ENCODE results near the gene MYBPC2.

Gene MYBPC2

GRCh38 chr19:50482271-50482855 is 49.7 kb downstream of the MYBPC2 start:
- DNase-seq: no peak

GRCh38 chr19:50482916-50483315 is 50.2 kb downstream of the MYBPC2 start:
- no peak for DNase-seq

GRCh38 chr19:50485284-50485955 is 52.7 kb downstream of the MYBPC2 start:
- DNase-seq: no peak

GRCh38 chr19:50486823-50487515 is 54.3 kb downstream of the MYBPC2 start:
- DNase-seq: peak; percentile 91

- DNase-seq: no peak
Measured at GRCh38 chr19:50488389-50489194, 55.9 kb downstream of the MYBPC2 start.

- no peak for DNase-seq
Measured at GRCh38 chr19:50489461-50490011, 56.8 kb downstream of the MYBPC2 start.

- DNase-seq: no peak
Measured at GRCh38 chr19:50490411-50490811, 57.7 kb downstream of the MYBPC2 start.

- DNase-seq: no peak
Measured at GRCh38 chr19:50490991-50491472, 58.3 kb downstream of the MYBPC2 start.

GRCh38 chr19:50492303-50493052 is 59.8 kb downstream of the MYBPC2 start:
- DNase-seq: peak; percentile 60

- no peak for DNase-seq
Measured at GRCh38 chr19:50493171-50493570, 60.5 kb downstream of the MYBPC2 start.

- DNase-seq: no peak
Measured at GRCh38 chr19:50494186-50495019, 61.7 kb downstream of the MYBPC2 start.

- no peak for DNase-seq
Measured at GRCh38 chr19:50495020-50495531, 62.4 kb downstream of the MYBPC2 start.

- no peak for DNase-seq
Measured at GRCh38 chr19:50496189-50497021, 63.7 kb downstream of the MYBPC2 start.

GRCh38 chr19:50497022-50497405 is 64.3 kb downstream of the MYBPC2 start:
- no peak for DNase-seq

- no peak for DNase-seq
Measured at GRCh38 chr19:50498219-50499056, 65.7 kb downstream of the MYBPC2 start.

- no peak for DNase-seq
Measured at GRCh38 chr19:50500060-50500752, 67.5 kb downstream of the MYBPC2 start.

GRCh38 chr19:50500753-50501151 is 68.1 kb downstream of the MYBPC2 start:
- DNase-seq: no peak

- DNase-seq: no peak
Measured at GRCh38 chr19:50501186-50501567, 68.5 kb downstream of the MYBPC2 start.

All from activated CD4-positive, alpha-beta T cell treated with anti-CD3 and anti-CD28 coated beads for 48 hours (primary cell).